ENCODE measurements around the gene NOM1.
"Not testable (repeated sequence)": the region's sequence is repeated elsewhere in the genome, so short reads cannot be mapped to it uniquely, and the experiment has no call there.

Gene NOM1

GRCh38 chr7:156920076-156920475 lies 29.4 kb upstream of the NOM1 start:
- Histone ChIP-seq H3K27ac (ENCODE audit: low read depth, low read length) (no peak overlapping the region), H3K4me3 (ENCODE audit: low read depth in 1 of 5, low read length in 5 of 5) (no peak overlapping the region), H3K36me3 (ENCODE audit: control insufficient read depth in 5 of 5, insufficient read depth in 5 of 5, low read length in 5 of 5) (no peaks in the 10 kb centered on the region), H3K9me3 (ENCODE audit: control insufficient read depth in 5 of 5, low read length in 5 of 5) (no peaks in the 10 kb centered on the region), H3K27me3 (ENCODE audit: control insufficient read depth in 5 of 5, insufficient read depth in 4 of 5, low read length in 5 of 5) (peaks cover 0 to 19% (median 7%) of the 10 kb centered on the region in 5 donors), H3K4me1 (ENCODE audit: control insufficient read depth in 5 of 5, insufficient read depth in 5 of 5, low read length in 5 of 5) (no peaks in the 10 kb centered on the region), H3K9ac (ENCODE audit: low read length in 5 of 5) (no peak overlapping the region)

- not testable (repeated sequence) for H3K9ac ChIP-seq (ENCODE audit: low read length in 5 of 5); H3K9me3 ChIP-seq (ENCODE audit: control insufficient read depth in 5 of 5, low read length in 5 of 5); H3K4me3 ChIP-seq (ENCODE audit: low read depth in 1 of 5, low read length in 5 of 5); H3K27ac ChIP-seq (ENCODE audit: low read depth, low read length); H3K4me1 ChIP-seq (ENCODE audit: control insufficient read depth in 5 of 5, insufficient read depth in 5 of 5, low read length in 5 of 5); H3K36me3 ChIP-seq (ENCODE audit: control insufficient read depth in 5 of 5, insufficient read depth in 5 of 5, low read length in 5 of 5)
- H3K27me3 ChIP-seq (ENCODE audit: control insufficient read depth in 5 of 5, insufficient read depth in 4 of 5, low read length in 5 of 5) = peaks cover 0 to 19% (median 7%) of the 10 kb centered on the region in 5 donors
Observed at GRCh38 chr7:156920487-156921373, 28.8 kb upstream of the NOM1 start.

GRCh38 chr7:156922304-156922703 lies 27.2 kb upstream of the NOM1 start:
- not testable (repeated sequence) for H3K36me3 ChIP-seq (ENCODE audit: control insufficient read depth in 5 of 5, insufficient read depth in 5 of 5, low read length in 5 of 5); H3K9ac ChIP-seq (ENCODE audit: low read length in 5 of 5); H3K27ac ChIP-seq (ENCODE audit: low read depth, low read length); H3K9me3 ChIP-seq (ENCODE audit: control insufficient read depth in 5 of 5, low read length in 5 of 5); H3K4me1 ChIP-seq (ENCODE audit: control insufficient read depth in 5 of 5, insufficient read depth in 5 of 5, low read length in 5 of 5); H3K4me3 ChIP-seq (ENCODE audit: low read depth in 1 of 5, low read length in 5 of 5)
- H3K27me3 ChIP-seq (ENCODE audit: control insufficient read depth in 5 of 5, insufficient read depth in 4 of 5, low read length in 5 of 5) = peaks cover 0 to 19% (median 7%) of the 10 kb centered on the region in 5 donors

- not testable (repeated sequence) for H3K9me3 ChIP-seq (ENCODE audit: control insufficient read depth in 5 of 5, low read length in 5 of 5); H3K27ac ChIP-seq (ENCODE audit: low read depth, low read length); H3K4me1 ChIP-seq (ENCODE audit: control insufficient read depth in 5 of 5, insufficient read depth in 5 of 5, low read length in 5 of 5); H3K36me3 ChIP-seq (ENCODE audit: control insufficient read depth in 5 of 5, insufficient read depth in 5 of 5, low read length in 5 of 5); H3K9ac ChIP-seq (ENCODE audit: low read length in 5 of 5); H3K4me3 ChIP-seq (ENCODE audit: low read depth in 1 of 5, low read length in 5 of 5)
- peaks cover 3 to 18% (median 6%) of the 10 kb centered on the region in 5 donors for H3K27me3 ChIP-seq (ENCODE audit: control insufficient read depth in 5 of 5, insufficient read depth in 4 of 5, low read length in 5 of 5)
Observed at GRCh38 chr7:156925821-156926220, 23.7 kb upstream of the NOM1 start.

- Histone ChIP-seq H3K27ac (ENCODE audit: low read depth, low read length) (no peak overlapping the region), H3K27me3 (ENCODE audit: control insufficient read depth in 5 of 5, insufficient read depth in 4 of 5, low read length in 5 of 5) (peaks cover 3 to 13% (median 6%) of the 10 kb centered on the region in 5 donors), H3K4me3 (ENCODE audit: low read depth in 1 of 5, low read length in 5 of 5) (no peak overlapping the region), H3K36me3 (ENCODE audit: control insufficient read depth in 5 of 5, insufficient read depth in 5 of 5, low read length in 5 of 5) (no peaks in the 10 kb centered on the region), H3K4me1 (ENCODE audit: control insufficient read depth in 5 of 5, insufficient read depth in 5 of 5, low read length in 5 of 5) (peaks cover 0 to 6% (median 0%) of the 10 kb centered on the region in 5 donors), H3K9ac (ENCODE audit: low read length in 5 of 5) (no peak overlapping the region), H3K9me3 (ENCODE audit: control insufficient read depth in 5 of 5, low read length in 5 of 5) (no peaks in the 10 kb centered on the region)
Observed at GRCh38 chr7:156927571-156928405, 21.7 kb upstream of the NOM1 start.

- no peak overlapping the region for H3K4me3 ChIP-seq (ENCODE audit: low read depth in 1 of 5, low read length in 5 of 5)
Observed at GRCh38 chr7:156928406-156928747, 21.1 kb upstream of the NOM1 start.

GRCh38 chr7:156929789-156930539 lies 19.5 kb upstream of the NOM1 start:
- H3K27ac ChIP-seq (ENCODE audit: low read depth, low read length) = no peak overlapping the region
- H3K36me3 ChIP-seq (ENCODE audit: control insufficient read depth in 5 of 5, insufficient read depth in 5 of 5, low read length in 5 of 5) = no peaks in the 10 kb centered on the region
- no peaks in the 10 kb centered on the region for H3K9me3 ChIP-seq (ENCODE audit: control insufficient read depth in 5 of 5, low read length in 5 of 5)
- peaks cover 0 to 6% (median 0%) of the 10 kb centered on the region in 5 donors for H3K4me1 ChIP-seq (ENCODE audit: control insufficient read depth in 5 of 5, insufficient read depth in 5 of 5, low read length in 5 of 5)
- H3K4me3 ChIP-seq (ENCODE audit: low read depth in 1 of 5, low read length in 5 of 5) = no peak overlapping the region
- peaks cover 0 to 16% (median 9%) of the 10 kb centered on the region in 5 donors for H3K27me3 ChIP-seq (ENCODE audit: control insufficient read depth in 5 of 5, insufficient read depth in 4 of 5, low read length in 5 of 5)
- no peak overlapping the region for H3K9ac ChIP-seq (ENCODE audit: low read length in 5 of 5)

More at GRCh38 chr7:156928406-156928747, 21.1 kb upstream of the NOM1 start:
- H3K27ac ChIP-seq (ENCODE audit: low read depth, low read length) = no peak overlapping the region
- H3K36me3 ChIP-seq (ENCODE audit: control insufficient read depth in 5 of 5, insufficient read depth in 5 of 5, low read length in 5 of 5) = no peaks in the 10 kb centered on the region
- no peaks in the 10 kb centered on the region for H3K9me3 ChIP-seq (ENCODE audit: control insufficient read depth in 5 of 5, low read length in 5 of 5)
- no peak overlapping the region for H3K9ac ChIP-seq (ENCODE audit: low read length in 5 of 5)
- H3K27me3 ChIP-seq (ENCODE audit: control insufficient read depth in 5 of 5, insufficient read depth in 4 of 5, low read length in 5 of 5) = peaks cover 0 to 13% (median 6%) of the 10 kb centered on the region in 5 donors
- H3K4me1 ChIP-seq (ENCODE audit: control insufficient read depth in 5 of 5, insufficient read depth in 5 of 5, low read length in 5 of 5) = peaks cover 0 to 6% (median 0%) of the 10 kb centered on the region in 5 donors

- Histone ChIP-seq H3K4me3 (ENCODE audit: low read depth in 1 of 5, low read length in 5 of 5) (no peak overlapping the region), H3K36me3 (ENCODE audit: control insufficient read depth in 5 of 5, insufficient read depth in 5 of 5, low read length in 5 of 5) (no peaks in the 10 kb centered on the region), H3K9me3 (ENCODE audit: control insufficient read depth in 5 of 5, low read length in 5 of 5) (no peaks in the 10 kb centered on the region), H3K4me1 (ENCODE audit: control insufficient read depth in 5 of 5, insufficient read depth in 5 of 5, low read length in 5 of 5) (peaks cover 0 to 6% (median 0%) of the 10 kb centered on the region in 5 donors), H3K27me3 (ENCODE audit: control insufficient read depth in 5 of 5, insufficient read depth in 4 of 5, low read length in 5 of 5) (peaks cover 0 to 16% (median 9%) of the 10 kb centered on the region in 5 donors), H3K27ac (ENCODE audit: low read depth, low read length) (no peak overlapping the region), H3K9ac (ENCODE audit: low read length in 5 of 5) (no peak overlapping the region)
Observed at GRCh38 chr7:156932006-156932405, 17.5 kb upstream of the NOM1 start.

- H3K9me3 ChIP-seq (ENCODE audit: control insufficient read depth in 5 of 5, low read length in 5 of 5) = no peaks in the 10 kb centered on the region
- H3K4me1 ChIP-seq (ENCODE audit: control insufficient read depth in 5 of 5, insufficient read depth in 5 of 5, low read length in 5 of 5) = no peaks in the 10 kb centered on the region
- H3K9ac ChIP-seq (ENCODE audit: low read length in 5 of 5) = no peak overlapping the region
- no peak overlapping the region for H3K4me3 ChIP-seq (ENCODE audit: low read depth in 1 of 5, low read length in 5 of 5)
- peaks cover 0 to 7% (median 3%) of the 10 kb centered on the region in 5 donors for H3K27me3 ChIP-seq (ENCODE audit: control insufficient read depth in 5 of 5, insufficient read depth in 4 of 5, low read length in 5 of 5)
- H3K27ac ChIP-seq (ENCODE audit: low read depth, low read length) = no peak overlapping the region
- H3K36me3 ChIP-seq (ENCODE audit: control insufficient read depth in 5 of 5, insufficient read depth in 5 of 5, low read length in 5 of 5) = no peaks in the 10 kb centered on the region
Observed at GRCh38 chr7:156935250-156935649, 14.3 kb upstream of the NOM1 start.

Measured in subcutaneous abdominal adipose tissue (tissue), 5 donors.